K562 (cell line): ENCODE data around the gene FBXO27. TPM values are rescaled to one million over a fixed set of nuclear protein-coding genes. Genes with fewer than 3 reads are reported as not detected.

ENCODE experiments used
- CREBBP ChIP-seq: IDR thresholded peaks from one replicate; pipeline ENCODE4 v1.6.1; 2012; ENCODE audit warnings: low read depth, mild to moderate bottlenecking, control low read depth, inconsistent platforms, low read length
- HNRNPL ChIP-seq: fragments of 200-400 bp; formaldehyde crosslinking; IDR thresholded peaks from 2 replicates; pipeline ENCODE4 v1.6.1; 2017; ENCODE audit warnings: low read depth, mild to moderate bottlenecking, low read length
- ILF3 ChIP-seq: fragments of 450-650 bp; IDR thresholded peaks from 2 replicates; pipeline ENCODE4 v1.6.1; 2018; ENCODE audit warnings: antibody characterized with exemption, mild to moderate bottlenecking, moderate library complexity, borderline replicate concordance
- NCOA4 ChIP-seq: fragments of 450-650 bp; IDR thresholded peaks from 2 replicates; pipeline ENCODE4 v1.6.1; 2018; ENCODE audit warnings: mild to moderate bottlenecking; ENCODE audit not compliant: partially characterized antibody
- PHB2 ChIP-seq: fragments of 450-650 bp; IDR thresholded peaks from 2 replicates; pipeline ENCODE4 v1.6.1; 2017; ENCODE audit warnings: low read depth
- POLR2B ChIP-seq: fragments of 450-650 bp; IDR thresholded peaks from 2 replicates; pipeline ENCODE4 v1.6.1; 2018; ENCODE audit warnings: low read depth; ENCODE audit not compliant: partially characterized antibody
- PTBP1 ChIP-seq: fragments of 200-400 bp; formaldehyde crosslinking; IDR thresholded peaks from 2 replicates; pipeline ENCODE4 v1.6.1; 2017; ENCODE audit warnings: low read depth, low read length
- RFX1 ChIP-seq: fragments of 450-650 bp; IDR thresholded peaks from 2 replicates; pipeline ENCODE4 v1.6.1; 2016; ENCODE audit warnings: mild to moderate bottlenecking, moderate library complexity
- RFX7 ChIP-seq: fragments of 250-450 bp; sonication (Bioruptor Pico); IDR thresholded peaks from 2 replicates; pipeline ENCODE4 v1.5.1; 2021; ENCODE audit warnings: mild to moderate bottlenecking
- SAP30 ChIP-seq: fragments of 200-600 bp; sonication (generic); IDR thresholded peaks from 2 replicates; pipeline ENCODE4 v1.6.1; 2012; ENCODE audit warnings: borderline replicate concordance, low read depth, mild to moderate bottlenecking, moderate library complexity, low read length, control low read depth, inconsistent platforms; ENCODE audit not compliant: insufficient read depth, poor library complexity, severe bottlenecking
- SIRT6 ChIP-seq: IDR thresholded peaks from one replicate; pipeline ENCODE4 v1.6.1; 2012; ENCODE audit warnings: low read depth, mild to moderate bottlenecking, control low read depth, inconsistent platforms, low read length, moderate library complexity
- SMAD2 ChIP-seq: fragments of 150-350 bp; IDR thresholded peaks from 2 replicates; pipeline ENCODE4 v1.6.1; 2014; ENCODE audit warnings: low read depth, mild to moderate bottlenecking, low read length
- SMARCA5 ChIP-seq: fragments of 450-650 bp; IDR thresholded peaks from 2 replicates; pipeline ENCODE4 v1.6.1; 2016
- STAG1 ChIP-seq: sonication (generic); formaldehyde crosslinking; IDR thresholded peaks from 2 replicates; pipeline ENCODE4 v1.5.0; 2020; ENCODE audit warnings: missing genetic modification reagents, borderline replicate concordance
- TAF1 ChIP-seq: IDR thresholded peaks from 2 replicates; pipeline ENCODE4 v1.6.1; 2011; ENCODE audit warnings: mild to moderate bottlenecking, low read length, moderate library complexity; ENCODE audit not compliant: insufficient read depth, control insufficient read depth, severe bottlenecking; ENCODE audit errors: extremely low read depth
- TAF7 ChIP-seq: fragments of 450-650 bp; IDR thresholded peaks from 2 replicates; pipeline ENCODE4 v1.6.1; 2016; ENCODE audit warnings: missing genetic modification characterization, missing compliant biosample characterization
- YY1 ChIP-seq, 3 experiments: IDR thresholded peaks; 2 replicates each; pipeline ENCODE4 v1.6.1; 2011; ENCODE audit warnings: low read length in 2 of 3, mild to moderate bottlenecking in 2 of 3, moderate library complexity in 2 of 3, borderline replicate concordance in 1 of 3, control low read depth in 1 of 3, low read depth in 1 of 3; ENCODE audit not compliant: insufficient read depth in 3 of 3, insufficient replicate concordance in 2 of 3, control insufficient read depth in 1 of 3, insufficient read length in 1 of 3; ENCODE audit errors: extremely low read depth in 1 of 3
- ZBTB7A ChIP-seq: IDR thresholded peaks from 2 replicates; pipeline ENCODE4 v1.6.1; 2011; ENCODE audit warnings: low read depth, mild to moderate bottlenecking, low read length, moderate library complexity, borderline replicate concordance; ENCODE audit not compliant: control insufficient read depth
- ZEB2 ChIP-seq: fragments of 450-650 bp; IDR thresholded peaks from 2 replicates; pipeline ENCODE4 v1.6.1; 2016
- ZNF140 ChIP-seq: fragments of 250-450 bp; sonication (Bioruptor Pico); IDR thresholded peaks from 2 replicates; pipeline ENCODE4 v1.8.0; 2021; ENCODE audit warnings: moderate library complexity, mild to moderate bottlenecking, inconsistent platforms
- ZNF143 ChIP-seq: sonication (generic); formaldehyde crosslinking; IDR thresholded peaks from 2 replicates; pipeline ENCODE4 v1.9.0; 2022; ENCODE audit warnings: mild to moderate bottlenecking, missing genetic modification reagents
- ZNF224 ChIP-seq: sonication (generic); formaldehyde crosslinking; IDR thresholded peaks from 2 replicates; pipeline ENCODE4 v1.8.0; 2022; ENCODE audit warnings: mild to moderate bottlenecking, missing genetic modification reagents
- ZNF324 ChIP-seq: fragments of 250-450 bp; sonication (Bioruptor Pico); IDR thresholded peaks from 2 replicates; pipeline ENCODE4 v1.4.0; 2020; ENCODE audit warnings: mild to moderate bottlenecking
- ZNF436 ChIP-seq: fragments of 250-450, 450-650 bp; sonication (Bioruptor Pico); formaldehyde crosslinking; IDR thresholded peaks from 2 replicates; pipeline ENCODE4 v1.7.0; 2020; ENCODE audit warnings: mild to moderate bottlenecking
- polyA plus RNA-seq, 8 experiments: library from polyadenylated mRNA; depleted of rRNA in 4 of 8; stranded (reverse) in 5 of 8; unstranded in 3 of 8; fragments of >200 nt; fragmentation: Nextera tagmentation in 2 of 8; fragmentation: Illumina TruSeq in 1 of 8; extraction: Ambion mirVana in 2 of 8; extraction: Trizol in 1 of 8; gene quantifications; 2 replicates each; pipeline versions ENCODE4 v1.2.1 to v1.2.3, GENCODE V29; 2011 to 2014; ENCODE audit warnings: inconsistent platforms in 1 of 8, missing spikeins in 1 of 8
- total RNA-seq, 7 experiments: library from RNA; depleted of rRNA in 6 of 7; stranded (reverse); fragments of >200 nt in 6 of 7; fragmentation: Illumina TruSeq in 2 of 7; extraction: Trizol in 2 of 7; gene quantifications; 2 replicates each; pipeline versions ENCODE4 v1.2.1 to v1.2.3, GENCODE V29; 2011 to 2021; ENCODE audit warnings: low replicate concordance in 1 of 7
- TF ChIP-seq, protein P1 (sequence below): fragments of 250-450 bp; sonication (Bioruptor Pico); IDR thresholded peaks from 2 replicates; pipeline ENCODE4 v1.6.1; 2021; ENCODE audit warnings: mild to moderate bottlenecking

Gene FBXO27
- total and polyA plus RNA-seq, 9 of the 15 experiments (the other 6 are each of a cell fraction or from before 2014, with no cell fraction given), result 1.8 to 11.0 (median 6.3) TPM

DNA sequence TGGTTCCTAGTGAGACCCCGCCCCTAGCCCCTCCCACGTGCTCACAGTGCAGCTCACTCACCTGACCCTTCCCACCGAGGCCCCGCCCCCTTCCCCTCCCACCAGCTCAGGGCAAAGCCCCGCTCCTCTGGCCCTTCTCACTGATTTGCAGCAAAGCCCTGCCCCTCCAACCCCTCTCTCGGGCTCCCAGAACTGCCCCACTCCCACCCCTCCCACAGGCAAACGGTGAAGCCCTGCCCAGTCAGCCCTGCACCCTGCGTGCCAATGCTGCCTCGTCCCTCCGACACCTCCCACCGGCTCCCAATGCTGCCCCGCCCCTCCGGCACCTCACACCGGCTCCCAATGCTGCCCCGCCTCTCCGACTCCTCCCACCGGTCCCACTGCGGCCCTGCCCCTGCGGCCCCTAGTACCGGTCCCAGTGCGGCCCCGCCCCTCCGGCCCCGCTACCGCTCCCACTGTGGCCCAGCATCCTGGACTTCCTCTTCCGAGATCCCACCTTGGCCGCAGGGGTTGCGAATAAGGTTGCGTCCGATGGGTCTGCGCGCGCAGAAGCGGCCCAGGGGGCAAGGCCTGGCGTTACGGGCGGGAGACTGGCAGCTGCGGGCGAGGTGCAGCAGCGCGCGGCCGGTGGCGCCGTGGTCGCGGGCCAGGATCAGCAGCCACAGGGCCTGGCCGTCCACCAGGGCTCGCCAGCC, 834 bp downstream of the FBXO27 start (continued):
- TF ChIP-seq SMAD2 (no peak), STAG1 (0 out of 2 replicates have a peak, but pooled peaks have one; percentile 20), SAP30 (peak; percentile 47), NCOA4 (no peak), ZBTB7A (0 out of 2 replicates have a peak, but pooled peaks have one; percentile 43), ZNF143 (CRISPR knock-in tag) (no peak), ZEB2 (peak; percentile 46; the same call in 1 of the 2 replicates), POLR2B (peak; percentile 15), RFX1 (no peak), ZNF140 (CRISPR knock-in tag) (no peak), ILF3 (no peak), HNRNPL (peak; percentile 92; the same call in 1 of the 2 replicates), TAF7 (tag) (no peak), PHB2 (no peak), SMARCA5 (no peak), CREBBP (no peak), SIRT6 (no peak), PTBP1 (no peak), RFX7 (no peak), ZNF436 (CRISPR knock-in tag) (no peak), ZNF324 (CRISPR knock-in tag) (no peak), ZNF224 (CRISPR knock-in tag) (no peak), YY1 (IDR thresholded peaks at IDR 0.05; ENCODE audit: borderline replicate concordance in 1 of 3, control insufficient read depth in 1 of 3, extremely low read depth in 1 of 3, insufficient read depth in 3 of 3, insufficient read length in 1 of 3, insufficient replicate concordance in 2 of 3, low read depth in 1 of 3, low read length in 2 of 3) (no peak), TAF1 (no peak)
- TF ChIP-seq, protein P1, sequence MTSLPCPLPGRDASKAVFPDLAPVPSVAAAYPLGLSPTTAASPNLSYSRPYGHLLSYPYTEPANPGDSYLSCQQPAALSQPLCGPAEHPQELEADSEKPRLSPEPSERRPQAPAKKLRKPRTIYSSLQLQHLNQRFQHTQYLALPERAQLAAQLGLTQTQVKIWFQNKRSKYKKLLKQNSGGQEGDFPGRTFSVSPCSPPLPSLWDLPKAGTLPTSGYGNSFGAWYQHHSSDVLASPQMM, result no peak
